22Rv1 (cell line): Measurements from ENCODE around the gene SRSF7.

Source experiments
- H3K27ac ChIP-seq: fragments of 450-650 bp; 2 replicates; pipeline ENCODE4 v1.5.1; 2017
- ZFX ChIP-seq: fragments of 450-650 bp; IDR thresholded peaks from 2 replicates; pipeline ENCODE4 v1.6.1; 2017; ENCODE audit warnings: antibody characterized with exemption, borderline replicate concordance
- TF ChIP-seq, protein P1 (sequence below): fragments of 450-650 bp; IDR thresholded peaks from 2 replicates; pipeline ENCODE4 v1.5.1; 2017; ENCODE audit warnings: mild to moderate bottlenecking

SRSF7 gene

DNA sequence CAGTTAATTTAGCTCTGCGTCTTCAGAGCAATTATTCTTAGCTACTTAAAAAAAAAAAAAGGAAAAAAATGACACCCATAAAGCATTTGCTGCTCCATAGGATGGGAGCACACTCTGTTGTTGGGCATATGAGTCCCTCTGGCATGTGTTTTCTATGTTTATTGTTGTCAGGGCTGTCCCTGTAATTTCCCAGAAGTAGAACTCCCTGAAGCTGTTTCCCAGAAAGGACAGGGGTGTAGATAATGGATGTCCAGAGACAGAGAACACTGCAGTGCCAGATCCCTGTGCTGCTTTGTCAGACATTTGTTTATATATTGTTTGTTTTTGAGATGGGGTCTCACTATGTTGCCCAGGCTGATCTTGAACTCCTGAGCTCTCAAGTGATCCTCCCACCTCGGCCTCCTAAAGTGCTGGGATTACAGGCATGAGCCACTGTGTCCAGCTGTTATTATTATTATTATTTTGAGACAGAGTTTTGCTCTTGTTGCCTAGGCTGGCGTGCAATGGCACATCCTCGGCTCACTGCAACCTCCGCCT lies 52.6 kb downstream of the SRSF7 start:
- H3K27ac ChIP-seq, result no peak overlapping the region
- TF ChIP-seq ZFX, result no peak
- TF ChIP-seq, protein P1, sequence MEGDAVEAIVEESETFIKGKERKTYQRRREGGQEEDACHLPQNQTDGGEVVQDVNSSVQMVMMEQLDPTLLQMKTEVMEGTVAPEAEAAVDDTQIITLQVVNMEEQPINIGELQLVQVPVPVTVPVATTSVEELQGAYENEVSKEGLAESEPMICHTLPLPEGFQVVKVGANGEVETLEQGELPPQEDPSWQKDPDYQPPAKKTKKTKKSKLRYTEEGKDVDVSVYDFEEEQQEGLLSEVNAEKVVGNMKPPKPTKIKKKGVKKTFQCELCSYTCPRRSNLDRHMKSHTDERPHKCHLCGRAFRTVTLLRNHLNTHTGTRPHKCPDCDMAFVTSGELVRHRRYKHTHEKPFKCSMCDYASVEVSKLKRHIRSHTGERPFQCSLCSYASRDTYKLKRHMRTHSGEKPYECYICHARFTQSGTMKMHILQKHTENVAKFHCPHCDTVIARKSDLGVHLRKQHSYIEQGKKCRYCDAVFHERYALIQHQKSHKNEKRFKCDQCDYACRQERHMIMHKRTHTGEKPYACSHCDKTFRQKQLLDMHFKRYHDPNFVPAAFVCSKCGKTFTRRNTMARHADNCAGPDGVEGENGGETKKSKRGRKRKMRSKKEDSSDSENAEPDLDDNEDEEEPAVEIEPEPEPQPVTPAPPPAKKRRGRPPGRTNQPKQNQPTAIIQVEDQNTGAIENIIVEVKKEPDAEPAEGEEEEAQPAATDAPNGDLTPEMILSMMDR, result no peak

DNA sequence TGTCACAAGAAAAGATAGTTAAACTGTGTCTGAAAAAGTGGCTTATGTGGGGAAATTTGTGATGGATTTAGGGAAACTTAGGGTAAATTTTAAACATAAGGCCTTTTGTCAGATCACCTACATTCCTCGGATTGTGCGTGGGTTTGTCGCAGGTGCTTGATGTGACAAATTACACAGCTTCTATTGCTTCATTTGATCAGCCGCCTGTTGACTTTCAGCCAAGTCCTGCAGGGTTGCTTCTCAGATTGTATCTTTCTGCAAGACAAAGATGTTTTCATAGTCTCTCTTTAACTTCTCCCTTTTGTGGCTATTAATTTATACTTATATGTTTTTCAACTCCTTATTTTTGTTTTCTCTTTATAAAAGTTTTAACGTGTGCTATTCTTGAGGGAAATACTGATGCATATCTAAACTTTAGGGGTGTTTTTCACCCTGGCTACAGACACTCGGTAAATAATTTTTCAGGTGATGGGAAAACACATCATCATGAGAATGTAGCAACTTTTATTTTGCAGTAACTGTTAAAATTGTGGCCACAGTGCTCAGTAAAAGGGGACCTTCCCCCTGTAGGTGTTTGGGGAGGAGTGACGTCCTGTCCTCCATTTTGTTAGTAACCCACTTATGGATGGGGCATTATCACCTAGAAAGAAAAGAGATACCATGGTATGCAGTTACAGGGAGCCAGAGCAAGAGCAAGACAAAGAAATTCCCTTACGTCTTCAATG lies 53.9 kb downstream of the SRSF7 start:
- TF ChIP-seq, protein P1, result no peak
- no peak for TF ChIP-seq ZFX

More for the DNA sequence above, 53.9 kb downstream of the SRSF7 start:
- H3K27ac ChIP-seq, result no peak overlapping the region
